Measurements from ENCODE around the gene PBX1.
A peak's percentile ranks its signal among the peaks of the same experiment; 100 is the strongest.

The PBX1 gene

DNA sequence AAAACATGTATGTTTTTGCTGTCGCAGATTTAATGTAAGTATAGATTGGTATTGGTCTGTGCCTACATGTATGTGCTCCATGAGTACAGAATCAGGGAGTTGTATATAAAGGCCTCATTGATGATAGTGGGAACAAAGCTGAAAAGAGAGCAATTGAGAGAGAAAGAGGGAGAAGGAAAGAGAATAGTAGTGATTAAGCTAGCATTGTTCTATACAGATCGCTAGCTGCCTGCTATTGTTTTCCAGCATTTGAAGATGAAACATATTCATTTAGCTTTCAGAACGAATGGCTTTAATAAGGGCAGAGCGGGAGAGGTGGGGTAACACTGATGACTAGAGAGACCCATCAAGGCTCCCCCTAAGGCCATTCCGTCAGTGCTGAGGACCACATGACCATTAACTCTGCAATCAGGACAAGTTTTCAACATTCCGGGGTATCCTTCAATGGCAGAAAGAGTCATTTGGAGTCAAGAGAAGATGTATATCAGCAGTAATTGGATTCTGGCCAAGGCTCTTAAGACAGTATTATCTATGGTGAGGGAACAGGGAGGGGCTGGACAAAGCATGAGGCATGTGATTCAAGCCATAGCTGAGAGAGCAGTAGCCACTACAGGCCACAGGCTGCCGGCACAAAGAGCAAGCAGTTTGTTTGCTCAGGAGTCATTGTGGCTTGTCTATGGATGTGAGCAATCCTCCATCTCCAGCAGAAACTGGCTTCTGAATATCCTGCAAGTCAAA lies 176.5 kb downstream of the PBX1 start:
- DNase-seq = peak; percentile 53

- DNase-seq = no peak
These were observed 177.2 kb downstream of the PBX1 start for GRCh38 chr1:164736137-164736536.

DNA sequence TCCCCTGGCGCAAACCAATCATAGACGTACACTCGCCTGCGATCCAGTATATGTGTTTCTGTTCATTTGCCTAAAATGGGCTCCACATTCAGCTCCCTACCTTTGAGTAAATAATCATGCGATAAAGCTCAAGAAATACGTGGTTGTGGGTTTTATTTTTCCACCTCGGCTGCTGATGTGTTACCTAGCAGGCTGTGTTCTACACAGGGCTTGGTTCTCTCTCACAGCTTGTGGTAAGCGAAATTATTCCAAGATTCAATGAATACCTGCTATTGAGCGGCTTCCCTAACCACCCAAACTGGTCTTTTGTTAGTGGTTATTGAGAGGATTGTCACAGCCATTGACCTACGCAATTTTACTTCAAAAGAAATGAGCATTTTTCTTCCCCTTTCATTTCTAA lies 180.2 kb downstream of the PBX1 start:
- no peak for DNase-seq

- DNase-seq = no peak
These were observed 181.1 kb downstream of the PBX1 start for GRCh38 chr1:164740000-164740526.

- no peak for DNase-seq
These were observed 183.8 kb downstream of the PBX1 start for GRCh38 chr1:164742745-164743144.

DNA sequence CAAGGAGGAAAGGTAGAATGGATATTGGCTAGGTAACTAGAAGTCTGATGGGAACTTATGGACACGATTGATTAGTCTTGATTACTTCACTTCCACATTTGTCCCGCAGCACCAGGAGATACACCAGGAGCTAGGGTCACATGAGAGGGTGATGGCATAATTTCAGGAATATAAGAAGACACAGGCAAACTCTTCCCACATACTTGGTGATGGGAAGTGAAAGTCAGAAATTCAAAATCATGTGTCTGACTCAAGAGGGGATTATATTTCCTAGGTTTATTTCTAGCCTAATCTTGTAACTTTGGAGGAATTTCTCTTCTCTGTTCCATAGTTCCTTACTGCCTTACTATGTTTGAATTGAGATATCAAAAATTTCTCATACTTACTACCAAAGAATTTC lies 185.0 kb downstream of the PBX1 start:
- DNase-seq = no peak

- no peak for DNase-seq
These were observed 186.8 kb downstream of the PBX1 start for GRCh38 chr1:164745736-164746135.

- no peak for DNase-seq
These were observed 187.6 kb downstream of the PBX1 start for GRCh38 chr1:164746632-164747031.

DNA sequence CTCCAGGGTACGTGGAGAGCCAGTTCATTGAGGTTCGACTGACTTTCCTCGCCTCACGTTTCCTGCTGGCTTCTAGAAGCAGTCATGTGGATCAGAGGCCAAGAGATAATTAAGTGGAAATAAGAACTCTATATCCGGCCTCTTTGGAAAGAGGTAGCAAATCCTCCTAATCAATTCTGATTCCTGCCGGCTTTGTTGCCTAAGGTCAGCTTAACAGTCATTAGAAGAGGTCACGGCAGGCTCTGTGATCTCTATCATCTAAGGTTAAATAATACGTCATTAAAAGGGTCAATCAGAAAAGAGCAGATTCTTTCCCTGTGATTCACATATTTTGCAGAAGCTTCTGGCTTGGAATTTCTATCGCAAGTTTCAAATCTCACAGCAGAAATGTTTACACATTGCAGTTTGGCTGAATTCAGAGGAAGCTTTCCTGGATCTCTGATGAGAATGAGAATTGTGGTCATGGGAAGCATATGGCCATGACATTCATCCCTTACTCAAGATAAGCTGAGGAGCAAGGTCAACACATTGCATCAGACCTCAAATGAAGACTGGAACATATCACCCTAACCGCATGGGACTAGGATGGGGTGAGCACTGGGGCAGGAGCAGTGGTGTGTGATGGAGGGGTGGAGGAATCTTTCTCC lies 189.4 kb downstream of the PBX1 start:
- no peak for DNase-seq

DNA sequence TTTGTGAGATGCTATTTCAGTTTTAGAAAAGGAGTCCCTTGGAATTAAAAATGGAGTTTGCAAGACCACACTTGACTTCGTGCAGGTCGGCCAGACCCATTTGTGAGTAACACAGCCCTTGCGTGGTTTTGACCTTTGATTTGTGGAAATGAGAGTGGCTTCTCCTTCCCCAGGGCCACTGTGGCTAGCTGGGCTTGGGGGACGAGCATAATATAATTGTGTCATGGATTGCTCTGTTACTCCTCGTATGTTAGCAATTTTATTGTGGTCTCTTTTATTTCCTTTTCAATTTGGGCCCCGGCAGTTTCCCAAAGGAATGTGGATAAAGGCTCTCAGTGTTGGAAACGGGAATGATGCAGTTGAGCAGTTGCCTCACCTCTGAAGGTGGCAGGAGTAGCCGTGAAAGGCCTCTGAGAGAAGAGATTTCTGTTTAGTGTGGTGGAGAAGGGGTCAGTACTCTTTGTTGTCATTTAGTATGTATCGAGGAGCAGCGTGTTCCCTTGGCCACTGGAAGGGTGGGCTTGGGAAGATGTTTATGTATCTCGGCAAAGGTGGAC lies 194.6 kb downstream of the PBX1 start:
- no peak for DNase-seq

- no peak for DNase-seq
These were observed 195.2 kb downstream of the PBX1 start for GRCh38 chr1:164754088-164754600.

DNA sequence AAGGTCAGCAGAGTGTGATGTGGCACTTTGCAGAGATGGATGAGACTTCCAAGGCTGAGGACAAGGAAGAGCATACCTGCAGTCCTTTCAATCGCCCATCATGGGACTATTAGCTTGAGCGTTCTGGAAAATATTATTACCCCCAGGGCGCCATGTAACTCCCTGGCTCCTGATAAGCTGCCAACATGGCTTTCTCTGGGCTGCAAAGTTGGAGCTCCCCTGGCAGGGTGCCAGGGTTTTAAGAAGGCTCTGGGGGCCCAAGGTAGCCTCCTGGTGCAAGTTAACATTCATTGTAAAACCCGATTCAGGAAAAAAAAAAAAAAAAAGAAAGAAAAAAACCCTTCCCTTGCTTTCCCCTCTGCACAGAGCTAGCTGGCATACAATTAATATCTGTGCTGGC lies 196.7 kb downstream of the PBX1 start:
- no peak for DNase-seq

GRCh38 chr1:164756741-164757140 lies 197.8 kb downstream of the PBX1 start:
- no peak for DNase-seq

DNA sequence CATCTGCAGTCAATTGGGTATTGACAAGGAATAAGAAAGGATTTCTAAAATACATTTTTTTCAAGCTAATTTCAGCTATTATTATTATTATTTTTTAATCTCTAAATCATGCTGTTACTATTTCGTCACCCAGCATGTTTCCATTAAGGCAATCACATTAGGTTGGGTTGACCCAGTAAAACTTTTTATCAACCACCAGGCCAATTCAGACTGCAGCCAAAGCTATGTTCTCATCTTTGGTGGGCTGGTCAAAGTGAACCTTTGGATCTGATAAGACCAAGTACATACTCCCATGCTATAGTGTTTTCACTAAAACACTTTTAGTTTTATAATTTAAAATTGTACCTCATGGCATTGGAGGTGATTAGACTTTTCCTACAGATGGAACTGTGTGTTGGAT lies 198.6 kb downstream of the PBX1 start:
- DNase-seq = no peak

- DNase-seq = no peak
These were observed 200.3 kb downstream of the PBX1 start for GRCh38 chr1:164759144-164759920.

DNA sequence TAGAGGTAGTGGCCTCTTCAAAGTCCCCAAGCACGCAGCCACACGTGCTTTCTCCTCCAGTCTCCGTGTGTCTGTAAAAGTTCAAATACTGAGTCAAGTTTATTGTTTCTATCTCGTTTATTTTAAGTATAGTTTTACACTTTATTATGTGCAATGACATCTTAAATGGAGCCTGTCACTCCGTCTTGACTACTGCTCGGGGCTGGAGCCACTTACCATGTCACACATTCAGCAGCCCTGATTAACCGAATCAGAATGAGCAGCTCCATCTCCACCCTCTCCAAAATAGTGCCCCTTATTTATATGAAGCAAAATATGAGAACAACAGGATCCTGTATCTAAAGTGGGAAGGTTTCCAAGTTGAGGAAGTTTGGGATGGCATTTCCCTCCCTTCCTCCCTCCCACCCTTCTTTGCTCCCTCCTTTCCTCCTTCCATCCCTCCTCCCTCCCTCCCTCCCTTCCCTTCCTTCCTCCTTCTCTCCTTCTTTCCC lies 201.0 kb downstream of the PBX1 start:
- DNase-seq = no peak

DNA sequence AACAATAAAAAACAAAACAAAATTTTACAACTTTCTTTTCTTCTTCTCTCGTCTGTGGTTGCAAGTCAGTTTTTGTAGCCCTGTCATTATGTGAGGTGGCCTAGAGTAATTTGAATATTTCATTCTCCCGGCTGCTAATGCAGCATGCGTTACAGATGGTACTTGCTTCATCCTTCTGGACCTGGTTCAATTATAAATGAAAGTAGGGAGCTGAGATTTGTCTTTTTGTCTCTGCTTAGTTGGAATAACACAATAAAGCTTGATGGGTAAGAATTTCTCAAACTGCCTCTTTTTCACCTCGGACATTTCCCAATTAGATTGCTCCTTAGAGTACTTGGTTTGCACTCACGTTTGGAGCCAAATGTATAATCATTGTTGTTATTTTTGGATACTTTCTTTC lies 201.6 kb downstream of the PBX1 start:
- DNase-seq = no peak

DNA sequence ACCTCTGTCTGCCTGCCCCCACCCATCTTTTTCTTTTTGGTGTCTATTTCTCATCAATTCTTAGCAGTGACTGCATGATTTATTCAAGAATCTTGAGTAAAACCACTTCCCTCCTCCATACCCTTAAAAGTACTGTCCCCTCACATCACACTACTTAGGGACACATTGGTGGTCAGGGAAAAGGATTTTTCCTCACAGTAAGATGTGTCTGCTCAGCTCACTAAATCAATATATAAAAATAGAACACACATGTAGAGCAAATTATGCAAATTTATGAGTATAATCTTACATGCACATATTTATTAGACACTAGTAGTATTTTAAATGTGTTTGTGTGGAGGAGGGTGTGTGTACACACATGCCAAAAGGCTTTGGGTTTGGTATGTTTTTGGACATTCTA lies 202.0 kb downstream of the PBX1 start:
- no peak for DNase-seq

- no peak for DNase-seq
These were observed 204.1 kb downstream of the PBX1 start for GRCh38 chr1:164763098-164763497.

DNA sequence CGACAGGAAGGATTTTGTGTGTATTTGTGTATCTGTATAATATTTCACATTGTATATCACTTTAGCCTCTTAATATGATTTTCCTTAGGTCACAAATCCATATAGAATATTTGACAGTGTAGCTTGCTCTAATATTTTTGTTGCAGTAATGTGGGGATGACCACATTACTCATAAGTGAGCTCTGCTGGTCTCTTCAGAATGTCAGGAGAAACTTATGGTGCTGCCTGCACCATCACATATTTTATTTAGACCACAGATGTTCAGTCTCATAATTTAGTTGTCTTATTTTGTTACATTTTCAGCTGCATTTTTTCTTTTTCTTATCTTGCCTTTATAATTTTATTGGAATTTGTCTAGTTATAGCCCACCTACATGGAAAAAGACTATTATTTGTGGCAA lies 205.3 kb downstream of the PBX1 start:
- DNase-seq = no peak

GRCh38 chr1:164765557-164765956 lies 206.6 kb downstream of the PBX1 start:
- DNase-seq = no peak

DNA sequence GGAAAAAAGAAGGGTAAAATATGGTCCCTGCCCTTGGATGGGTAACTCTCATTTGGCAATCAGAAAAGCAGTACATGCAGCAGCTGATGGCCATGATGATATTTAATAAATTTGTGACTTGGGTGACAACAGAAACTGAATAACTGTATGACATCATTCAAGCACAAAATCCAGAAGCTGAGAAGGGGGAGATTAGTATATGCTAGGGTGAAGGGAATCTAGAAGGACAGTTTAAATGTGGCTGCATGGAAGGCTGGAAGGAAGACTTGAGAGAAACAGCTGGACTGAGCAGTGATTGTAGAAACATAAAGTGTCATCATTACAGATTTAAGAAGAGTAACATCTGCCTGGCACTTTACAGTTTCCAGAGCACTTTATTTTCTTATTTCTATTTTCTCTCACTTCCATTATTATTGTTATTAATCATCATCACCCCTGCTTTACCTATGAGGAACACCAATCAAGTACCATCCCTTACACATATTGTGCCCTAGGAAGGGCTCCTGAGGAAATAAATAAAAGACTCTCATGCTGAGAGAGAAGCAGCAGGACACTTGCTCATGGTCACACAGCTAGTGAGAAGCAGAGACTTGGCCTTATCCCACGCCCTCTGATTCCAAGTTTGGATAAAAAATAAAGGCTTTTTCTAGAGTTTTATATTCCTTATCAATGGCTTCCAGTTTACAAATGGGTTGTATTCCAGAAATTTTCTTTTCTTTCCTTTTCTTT lies 207.2 kb downstream of the PBX1 start:
- DNase-seq = no peak

All from hematopoietic multipotent progenitor cell treated with erythropoietin and hydrocortisone succinate and interleukin-3 and kit ligand, for 4 days (in vitro differentiated cells).